Measurements from ENCODE around the gene C3orf20.

C3orf20 gene

GRCh38 chr3:14804835-14805780 is 130.2 kb downstream of the C3orf20 start:
- TF ChIP-seq GATA3 (IDR thresholded peaks at IDR 0.05; ENCODE audit: low read depth, low read length) (no peak), GATA2 (IDR thresholded peaks at IDR 0.05; ENCODE audit: low read depth, low read length) (no peak)

- TF ChIP-seq GATA2 (IDR thresholded peaks at IDR 0.05; ENCODE audit: low read depth, low read length) (no peak), GATA3 (IDR thresholded peaks at IDR 0.05; ENCODE audit: low read depth, low read length) (no peak)
Measured at GRCh38 chr3:14805961-14806537, 131.1 kb downstream of the C3orf20 start.

DNA sequence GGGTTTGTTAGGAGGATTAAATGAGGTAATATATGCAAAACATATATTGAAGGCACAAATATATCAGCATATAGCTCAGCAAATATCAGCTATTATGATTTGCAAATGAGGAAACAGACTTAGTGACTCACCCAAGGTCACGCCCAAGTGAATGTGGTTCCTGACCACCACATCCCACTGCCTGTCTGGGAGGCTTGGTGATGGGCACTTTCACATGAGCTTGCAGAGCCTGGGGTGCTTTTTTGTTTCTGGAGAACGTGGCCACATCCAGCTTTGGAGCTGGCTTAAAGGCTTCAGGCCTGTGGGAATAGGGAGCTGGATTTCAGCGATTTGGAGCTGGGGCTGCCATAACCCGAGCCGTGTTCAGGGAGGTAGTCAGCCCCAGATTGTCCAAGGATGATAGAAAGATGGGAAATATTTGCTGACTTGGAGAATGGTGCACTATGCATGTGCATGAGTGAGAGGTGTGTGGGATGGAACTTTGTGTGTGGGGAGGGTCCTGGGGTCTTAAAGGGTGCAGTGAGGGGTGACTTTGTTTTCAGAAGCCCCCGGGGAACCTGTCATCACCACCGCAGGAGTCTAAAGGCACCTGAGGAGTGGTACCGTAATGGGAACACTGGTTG is 131.8 kb downstream of the C3orf20 start:
- no peak for TF ChIP-seq GATA2 (IDR thresholded peaks at IDR 0.05; ENCODE audit: low read depth, low read length)
- no peak for TF ChIP-seq GATA3 (IDR thresholded peaks at IDR 0.05; ENCODE audit: low read depth, low read length)

DNA sequence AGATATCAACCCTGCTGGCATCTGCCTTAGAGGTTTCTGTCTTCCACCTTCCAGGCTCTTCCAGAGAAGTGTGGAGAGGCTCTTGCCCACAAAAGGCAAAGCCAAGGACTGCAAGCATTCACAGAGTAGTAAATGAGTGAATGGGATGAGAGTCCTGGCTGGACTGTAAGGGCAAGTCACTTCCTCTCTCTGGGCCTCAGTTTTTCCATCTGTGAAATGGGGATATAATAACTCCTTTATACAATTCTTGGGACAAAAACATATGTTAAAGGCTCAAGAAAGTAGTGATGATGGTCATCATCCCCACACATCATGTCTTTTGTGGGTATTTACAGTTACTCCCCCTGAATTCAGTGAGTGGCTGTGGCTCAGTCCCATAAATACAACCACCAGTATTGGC is 133.1 kb downstream of the C3orf20 start:
- TF ChIP-seq GATA3 (IDR thresholded peaks at IDR 0.05; ENCODE audit: low read depth, low read length), result no peak
- no peak for TF ChIP-seq GATA2 (IDR thresholded peaks at IDR 0.05; ENCODE audit: low read depth, low read length)

GRCh38 chr3:14808502-14809266 is 133.7 kb downstream of the C3orf20 start:
- no peak for TF ChIP-seq GATA2 (IDR thresholded peaks at IDR 0.05; ENCODE audit: low read depth, low read length)
- TF ChIP-seq GATA3 (IDR thresholded peaks at IDR 0.05; ENCODE audit: low read depth, low read length), result no peak

GRCh38 chr3:14810070-14810791 is 135.3 kb downstream of the C3orf20 start:
- TF ChIP-seq GATA3 (IDR thresholded peaks at IDR 0.05; ENCODE audit: low read depth, low read length) (no peak), GATA2 (IDR thresholded peaks at IDR 0.05; ENCODE audit: low read depth, low read length) (no peak)

GRCh38 chr3:14810801-14811661 is 136.1 kb downstream of the C3orf20 start:
- no peak for TF ChIP-seq GATA2 (IDR thresholded peaks at IDR 0.05; ENCODE audit: low read depth, low read length)

GRCh38 chr3:14811684-14812083 is 136.7 kb downstream of the C3orf20 start:
- no peak for TF ChIP-seq GATA3 (IDR thresholded peaks at IDR 0.05; ENCODE audit: low read depth, low read length)
- TF ChIP-seq GATA2 (IDR thresholded peaks at IDR 0.05; ENCODE audit: low read depth, low read length), result no peak

- TF ChIP-seq GATA2 (IDR thresholded peaks at IDR 0.05; ENCODE audit: low read depth, low read length) (no peak), GATA3 (IDR thresholded peaks at IDR 0.05; ENCODE audit: low read depth, low read length) (no peak)
Measured at GRCh38 chr3:14812196-14812790, 137.4 kb downstream of the C3orf20 start.

DNA sequence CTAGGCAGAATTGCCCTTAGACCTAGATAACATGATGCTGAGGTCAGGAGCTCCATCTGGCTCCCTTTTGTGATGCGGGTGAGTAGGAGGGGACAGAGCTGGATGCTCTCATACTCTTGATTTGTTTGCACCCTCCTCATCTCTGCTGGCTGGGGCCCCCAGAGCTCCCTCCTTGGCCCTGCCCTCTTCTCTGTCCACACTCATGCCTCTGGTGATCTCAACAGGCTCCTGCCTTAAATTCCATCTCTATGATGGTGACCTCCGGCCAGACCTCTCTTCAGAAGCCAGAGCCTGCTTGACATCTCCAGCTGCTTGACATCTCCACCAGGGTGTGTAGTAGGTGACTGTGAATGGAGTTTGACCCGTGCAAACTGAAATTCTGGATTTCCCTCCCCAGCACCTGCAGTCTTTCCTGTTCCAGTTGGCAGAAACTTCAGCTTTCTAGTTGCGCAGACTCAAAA is 139.5 kb downstream of the C3orf20 start:
- TF ChIP-seq GATA2 (IDR thresholded peaks at IDR 0.05; ENCODE audit: low read depth, low read length) (no peak), GATA3 (IDR thresholded peaks at IDR 0.05; ENCODE audit: low read depth, low read length) (no peak)

DNA sequence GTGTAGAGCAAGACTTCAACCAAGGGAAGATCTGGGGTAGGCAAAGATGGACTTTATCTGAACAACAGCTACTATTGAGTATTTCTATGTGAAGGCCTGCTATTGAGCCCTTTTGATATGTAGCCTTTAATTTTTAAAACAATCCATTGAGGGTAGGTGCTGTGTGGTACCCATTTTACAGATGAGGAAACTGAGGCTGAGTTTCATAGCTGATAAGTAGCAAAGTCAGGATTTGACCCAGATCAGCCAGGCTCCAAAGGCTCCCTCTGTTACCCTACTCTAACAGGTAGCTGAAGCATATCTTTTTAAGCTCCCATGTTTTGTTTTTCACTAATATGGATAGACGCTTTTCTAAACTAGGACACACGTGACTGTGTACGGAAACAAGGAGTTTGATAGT is 141.4 kb downstream of the C3orf20 start:
- no peak for TF ChIP-seq GATA3 (IDR thresholded peaks at IDR 0.05; ENCODE audit: low read depth, low read length)
- no peak for TF ChIP-seq GATA2 (IDR thresholded peaks at IDR 0.05; ENCODE audit: low read depth, low read length)
